GM21360 (cell line): ENCODE data around the gene PEX3.
A peak's percentile ranks its signal among the peaks of the same experiment; 100 is the strongest.

ENCODE experiments used
- ATAC-seq: cut with Tn5 transposase; IDR thresholded peaks from one replicate; pipeline ENCODE4 v1.9.1; 2021; ENCODE audit warnings: mild to moderate bottlenecking, moderate library complexity; ENCODE audit not compliant: unreplicated experiment

PEX3 gene, protein sequence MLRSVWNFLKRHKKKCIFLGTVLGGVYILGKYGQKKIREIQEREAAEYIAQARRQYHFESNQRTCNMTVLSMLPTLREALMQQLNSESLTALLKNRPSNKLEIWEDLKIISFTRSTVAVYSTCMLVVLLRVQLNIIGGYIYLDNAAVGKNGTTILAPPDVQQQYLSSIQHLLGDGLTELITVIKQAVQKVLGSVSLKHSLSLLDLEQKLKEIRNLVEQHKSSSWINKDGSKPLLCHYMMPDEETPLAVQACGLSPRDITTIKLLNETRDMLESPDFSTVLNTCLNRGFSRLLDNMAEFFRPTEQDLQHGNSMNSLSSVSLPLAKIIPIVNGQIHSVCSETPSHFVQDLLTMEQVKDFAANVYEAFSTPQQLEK

DNA sequence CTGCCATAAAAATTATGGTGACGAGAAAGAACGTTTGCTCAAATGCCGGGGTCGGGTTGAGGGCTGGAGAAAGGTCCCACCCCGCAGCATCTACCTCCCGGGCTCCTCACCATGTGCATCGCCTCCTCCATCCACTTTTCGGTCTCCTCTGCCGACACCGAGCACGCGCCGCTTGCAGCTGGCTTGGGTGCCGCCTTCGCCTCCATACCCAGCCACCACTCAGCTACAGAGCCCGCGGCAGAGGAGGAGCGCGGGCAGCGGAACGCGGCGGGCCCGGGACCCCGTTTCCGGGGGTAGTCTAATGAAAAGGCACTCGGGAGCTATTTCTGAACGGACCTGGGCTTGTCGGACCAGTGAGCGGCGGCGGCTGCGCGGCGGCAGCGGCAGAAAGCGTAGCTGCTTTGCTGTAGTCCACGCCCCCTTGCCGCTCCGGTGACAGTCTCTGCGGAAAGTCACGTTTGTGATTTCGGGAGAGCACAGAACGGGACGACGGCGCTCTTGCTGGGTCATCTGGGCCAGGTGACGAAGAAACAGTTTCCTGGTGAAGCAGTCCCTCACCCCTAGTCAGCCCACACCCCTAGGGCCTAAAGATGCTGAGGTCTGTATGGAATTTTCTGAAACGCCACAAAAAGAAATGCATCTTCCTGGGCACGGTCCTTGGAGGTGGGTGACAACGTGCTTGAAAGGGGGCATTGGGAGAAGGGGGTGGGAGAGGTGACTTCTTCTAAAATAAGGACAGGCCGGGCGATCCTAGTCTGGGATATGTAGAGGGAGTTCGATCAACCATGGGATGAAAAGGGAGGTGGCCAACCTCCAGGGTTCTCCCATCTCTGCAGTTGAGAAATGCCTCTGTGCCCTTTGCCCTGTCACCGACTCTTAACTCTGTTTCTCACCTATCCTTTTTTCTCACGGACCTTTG, at the start of gene PEX3, which contains the start of gene ADAT2:
Gene PEX3 (plus strand): TSS at position 353 of the 919 bp plus-strand sequence. CDS start 238 bp downstream, at position 591.
Gene ADAT2 (minus strand): TSS at position 243 of the 919 bp plus-strand sequence. CDS start 37 bp downstream, at position 206.
- ATAC-seq: peak; percentile 98

DNA sequence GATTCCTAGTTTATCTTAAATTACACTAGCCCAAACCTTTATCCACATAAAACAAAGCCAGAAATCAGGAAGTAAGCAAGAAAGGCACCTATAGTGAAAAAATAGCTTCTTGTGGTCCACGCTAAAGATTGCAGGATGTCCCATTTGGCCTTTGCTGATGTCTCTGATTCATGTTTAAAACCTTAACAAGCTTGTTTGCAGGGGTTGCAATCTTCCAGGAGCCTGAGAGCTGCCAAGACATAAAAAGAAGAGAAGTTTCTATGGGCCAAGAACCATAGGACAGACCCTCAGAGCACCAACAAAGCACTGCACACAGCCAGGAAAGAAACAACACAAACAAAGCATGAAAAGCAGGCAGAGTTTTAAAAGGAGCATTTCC, 49.5 kb upstream of the PEX3 start:
- ATAC-seq: no peak

DNA sequence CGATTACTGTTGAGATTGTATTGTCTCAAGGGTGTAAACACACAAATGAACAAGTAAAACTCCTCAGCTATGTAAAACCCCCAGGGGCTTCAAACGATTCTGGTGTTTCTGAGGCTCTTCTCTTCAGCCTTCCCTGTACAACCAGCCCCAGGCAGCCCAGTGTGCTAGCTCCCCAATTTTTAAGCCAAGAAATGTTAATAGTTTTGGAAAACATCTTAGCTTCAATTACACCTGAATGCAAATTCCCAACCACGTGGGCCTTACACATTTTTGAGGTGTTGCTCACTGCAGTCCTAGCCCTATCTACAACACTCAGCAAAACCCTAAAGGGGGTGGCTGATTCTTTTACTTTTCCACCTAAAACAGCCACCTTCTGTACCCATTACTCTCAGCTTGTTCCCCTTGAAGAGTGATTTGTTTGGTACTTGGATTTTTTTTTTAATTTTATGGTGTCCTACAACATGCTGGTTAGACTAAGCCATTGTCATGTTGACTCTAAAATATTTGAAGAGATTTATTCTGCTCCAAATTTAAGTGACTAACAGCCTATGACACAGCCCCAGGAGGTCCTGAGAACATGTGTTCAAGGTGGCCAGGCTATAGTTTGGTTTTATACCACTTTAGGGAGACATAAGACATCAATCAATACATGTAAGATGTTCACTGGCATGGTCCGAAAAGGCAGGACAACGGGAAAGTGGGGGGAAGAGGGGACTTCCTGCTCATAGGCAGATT, 48.8 kb upstream of the PEX3 start:
- no peak for ATAC-seq

DNA sequence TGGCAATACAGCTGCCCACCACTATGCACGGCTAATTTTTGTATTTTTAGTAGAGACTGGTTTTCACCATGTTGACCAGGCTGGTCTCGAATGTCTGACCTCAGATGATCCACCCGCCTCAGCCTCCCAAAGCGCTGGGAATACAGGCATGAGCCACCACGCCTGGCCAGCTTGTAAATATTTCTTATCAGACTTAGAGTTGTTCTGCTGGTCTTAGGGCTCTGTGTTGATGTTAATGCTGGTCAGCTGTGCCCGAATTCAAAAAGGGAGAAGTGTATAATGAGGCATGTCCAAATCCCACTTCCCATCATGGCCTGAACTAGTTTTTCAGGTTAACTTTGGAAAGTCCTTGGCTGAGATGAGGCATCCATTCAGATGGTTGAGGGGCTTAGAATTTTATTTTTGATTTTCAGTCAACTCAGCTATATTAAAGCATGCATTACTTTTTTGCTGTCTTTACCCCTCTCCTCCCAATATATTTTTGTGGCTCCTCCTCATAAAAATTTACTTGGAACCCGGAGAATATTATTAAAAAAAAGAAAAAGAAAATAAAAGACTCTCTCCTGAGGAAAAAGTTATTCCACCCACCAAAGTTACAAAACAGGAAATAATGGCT, 47.8 kb upstream of the PEX3 start:
- ATAC-seq: no peak

DNA sequence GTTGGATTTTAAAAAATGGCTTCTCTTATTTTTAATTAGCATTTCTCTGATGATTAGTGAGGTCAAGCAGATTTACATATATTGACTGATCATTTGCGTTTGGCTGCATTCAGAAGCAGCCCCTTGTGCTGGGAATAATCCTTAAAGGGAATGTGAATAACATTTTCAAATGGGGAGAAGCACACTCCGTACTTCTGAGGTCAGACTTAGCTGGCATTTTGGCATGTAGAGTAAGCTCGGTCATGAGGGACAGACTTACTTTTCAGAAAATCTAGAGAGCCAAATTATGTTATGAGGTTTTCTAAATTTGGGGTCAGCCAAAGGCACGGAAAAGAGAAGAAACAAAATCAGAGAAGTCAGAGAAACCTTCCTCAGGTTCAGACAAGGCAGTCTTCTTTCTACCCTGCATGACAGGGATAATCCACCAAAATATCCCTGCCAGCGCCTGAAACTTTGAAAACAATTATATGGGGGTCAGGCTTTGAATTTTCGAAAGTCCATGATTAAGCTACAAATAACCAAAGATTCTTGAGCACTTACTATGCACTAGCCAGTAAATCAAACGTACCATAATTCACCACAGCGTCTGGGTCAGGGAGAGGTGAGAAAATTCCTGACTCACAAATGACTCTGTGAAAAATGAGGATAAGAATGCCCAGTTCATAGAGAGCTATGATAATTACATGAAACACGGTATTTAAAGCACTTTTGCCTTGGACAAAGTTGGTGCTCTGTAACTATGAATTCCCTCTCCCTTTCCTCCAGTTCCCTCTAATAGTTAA, 45.0 kb upstream of the PEX3 start:
- ATAC-seq: no peak

DNA sequence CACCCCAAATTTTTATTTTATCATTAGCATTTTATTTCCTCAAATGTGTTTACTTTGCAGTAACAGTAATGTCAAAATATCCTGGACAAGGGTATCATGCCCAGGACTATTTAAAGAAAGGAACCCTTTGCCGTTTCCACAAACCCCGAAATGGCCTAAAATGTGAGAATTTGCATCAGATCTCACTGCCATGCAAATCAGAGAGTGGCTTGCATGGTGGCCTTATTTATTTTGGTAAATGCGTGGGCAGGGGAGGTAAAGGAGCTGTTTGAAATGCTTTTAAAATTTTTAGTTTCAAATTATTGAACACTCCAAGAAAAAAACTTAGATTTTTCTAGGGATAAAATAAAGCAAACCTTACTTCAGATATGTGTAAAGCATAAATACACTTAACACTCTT, 43.9 kb upstream of the PEX3 start:
- ATAC-seq: peak; percentile 53

DNA sequence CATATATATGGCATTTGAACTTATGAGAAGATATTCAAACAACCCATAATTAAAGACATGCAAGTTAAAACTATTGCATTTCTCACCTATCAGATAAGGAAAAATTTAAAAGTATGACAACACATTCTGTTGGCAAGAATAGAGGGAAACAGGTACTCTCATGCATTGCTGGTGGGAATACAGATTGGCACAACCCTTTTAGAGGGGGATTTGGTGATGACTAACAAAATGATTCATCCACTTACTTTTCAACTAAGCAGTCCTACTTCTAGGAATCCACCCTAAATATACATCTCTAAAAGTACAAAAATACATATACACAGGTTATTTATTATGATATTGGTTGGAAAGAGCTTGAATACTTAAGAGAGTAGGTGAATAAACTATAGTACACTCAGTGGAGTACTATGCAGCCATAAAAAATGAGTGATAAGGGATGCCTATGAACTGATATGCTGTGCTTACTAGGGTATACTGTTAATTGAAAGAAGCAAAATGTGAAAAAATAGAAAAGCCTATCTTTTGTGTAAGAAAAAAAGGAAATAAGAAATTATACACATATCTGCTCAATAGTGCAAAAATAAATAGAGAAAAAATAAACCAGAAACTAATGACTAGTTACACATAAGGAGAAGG, 42.3 kb upstream of the PEX3 start:
- ATAC-seq: no peak

DNA sequence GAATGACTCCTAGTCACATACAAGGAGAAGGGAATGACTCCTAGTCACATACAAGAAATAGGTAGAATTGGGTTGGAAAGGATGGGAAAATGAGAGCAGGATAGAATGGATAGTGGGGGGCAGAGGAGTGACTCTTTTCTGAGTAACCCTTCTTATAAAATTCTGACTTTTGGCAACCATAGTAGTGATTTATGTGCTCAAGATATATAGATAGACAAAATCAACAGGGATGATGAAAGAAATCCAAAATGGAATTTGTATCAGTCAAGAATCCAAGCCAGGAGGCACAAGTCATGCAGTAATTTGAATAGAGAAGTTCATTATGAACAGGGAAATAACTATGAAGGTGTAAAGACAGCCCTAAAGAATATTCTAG, 41.8 kb upstream of the PEX3 start:
- no peak for ATAC-seq

DNA sequence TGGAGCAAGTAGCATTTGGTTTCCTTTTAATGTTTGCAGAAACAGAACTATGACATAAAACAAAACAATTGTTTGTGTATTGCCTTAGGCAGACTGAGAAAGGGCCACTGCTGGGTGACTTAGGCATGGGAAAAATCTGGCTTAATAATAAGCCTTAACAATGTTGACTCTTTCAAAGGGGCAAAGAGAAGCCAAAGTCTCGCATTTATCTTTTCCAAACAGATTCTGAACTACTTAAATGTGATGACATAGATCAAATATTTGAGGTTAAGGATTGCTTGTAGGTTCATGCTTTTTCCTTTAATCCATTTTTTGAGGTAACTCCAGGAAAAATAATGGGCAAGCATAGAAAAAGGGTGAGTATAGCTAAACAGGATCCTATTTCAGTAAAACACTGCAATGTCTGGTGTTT, 39.7 kb upstream of the PEX3 start:
- no peak for ATAC-seq

DNA sequence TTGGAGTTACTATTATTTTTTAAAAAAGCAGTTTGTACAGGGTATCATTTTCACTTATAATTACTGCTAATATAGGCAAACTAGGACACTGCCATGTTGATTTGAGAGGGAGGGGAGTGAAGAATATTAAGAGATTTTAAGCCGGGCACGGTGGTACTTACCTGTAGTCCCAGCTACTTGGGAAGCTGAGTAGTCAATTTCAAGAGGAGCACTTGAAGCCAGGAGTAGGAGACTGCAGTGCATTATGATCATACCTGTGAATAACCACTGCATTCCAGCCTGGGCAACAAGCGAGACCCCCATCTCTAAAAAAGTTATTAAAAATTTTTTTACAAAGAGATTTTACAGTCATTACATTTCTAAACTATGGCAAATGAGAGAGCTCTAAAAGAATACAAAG, 35.8 kb upstream of the PEX3 start:
- ATAC-seq: no peak

DNA sequence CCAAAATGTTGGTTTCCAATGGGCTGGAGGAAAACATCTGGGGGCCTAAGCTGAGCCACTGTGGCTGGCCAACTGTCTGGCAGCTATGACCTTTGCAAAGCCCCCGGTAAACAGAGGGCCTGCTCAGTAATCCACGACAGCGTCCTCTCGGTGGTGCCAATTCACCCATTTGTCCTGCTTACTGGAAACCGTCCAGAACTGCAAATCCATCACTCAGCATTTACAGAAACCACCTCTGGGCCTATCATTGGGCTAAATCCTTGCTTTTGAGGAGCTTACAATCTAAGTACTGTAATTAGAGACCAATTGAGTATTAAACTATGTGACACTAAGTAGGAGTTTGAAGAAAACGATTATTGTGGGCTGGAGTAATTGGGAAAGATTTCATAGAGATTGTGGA, 31.1 kb upstream of the PEX3 start:
- ATAC-seq: no peak

DNA sequence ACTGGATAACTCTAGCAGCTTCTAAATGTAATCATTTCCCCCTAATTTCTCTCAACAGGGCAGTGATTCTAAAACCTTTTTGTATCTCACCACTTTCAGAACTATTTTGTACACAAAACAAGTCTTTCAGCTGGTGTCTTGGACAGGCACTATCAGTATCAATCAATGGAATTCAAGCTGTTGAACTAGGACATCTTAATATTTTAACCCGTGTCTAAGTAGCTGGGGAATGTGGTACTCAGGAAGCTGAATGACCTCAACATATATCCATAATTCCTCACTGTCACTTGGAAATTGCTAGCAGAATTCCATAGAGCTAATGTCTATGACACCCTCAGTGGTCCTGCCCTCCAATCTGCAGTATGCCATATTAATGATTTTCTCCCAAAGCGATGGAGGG, 24.6 kb upstream of the PEX3 start:
- ATAC-seq: no peak

DNA sequence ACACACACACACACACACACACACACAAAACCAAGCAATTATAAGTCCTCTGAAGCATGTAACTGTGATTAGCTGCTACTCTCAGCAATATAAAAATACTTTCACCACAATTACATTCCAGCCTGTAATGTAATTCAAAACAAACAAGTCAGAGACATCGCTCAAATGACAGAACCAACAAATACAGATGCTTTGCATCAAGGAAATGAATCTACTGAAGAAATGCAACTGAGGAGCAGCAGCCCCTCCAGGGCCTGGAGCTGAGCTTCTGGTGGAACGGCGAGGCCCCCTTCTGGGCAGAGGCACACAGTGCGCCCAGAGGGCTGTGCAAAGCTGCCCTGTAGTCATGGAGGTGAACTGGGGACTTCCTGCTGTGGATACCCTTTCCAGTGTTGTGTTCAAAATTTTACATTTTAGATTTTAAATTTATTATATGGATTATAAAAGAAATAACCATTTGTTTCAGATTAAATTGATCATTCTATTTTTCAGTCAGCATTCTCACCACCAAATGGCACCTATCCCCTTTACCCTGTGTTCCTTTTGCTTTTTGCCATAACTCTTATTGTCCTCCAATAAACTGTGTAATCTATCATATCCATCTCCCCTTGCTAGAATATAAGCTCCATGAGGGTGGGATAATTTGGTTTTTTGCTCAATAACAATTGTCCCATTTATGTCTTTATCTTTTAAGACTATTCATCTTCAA, 23.3 kb upstream of the PEX3 start:
- ATAC-seq: peak; percentile 100

DNA sequence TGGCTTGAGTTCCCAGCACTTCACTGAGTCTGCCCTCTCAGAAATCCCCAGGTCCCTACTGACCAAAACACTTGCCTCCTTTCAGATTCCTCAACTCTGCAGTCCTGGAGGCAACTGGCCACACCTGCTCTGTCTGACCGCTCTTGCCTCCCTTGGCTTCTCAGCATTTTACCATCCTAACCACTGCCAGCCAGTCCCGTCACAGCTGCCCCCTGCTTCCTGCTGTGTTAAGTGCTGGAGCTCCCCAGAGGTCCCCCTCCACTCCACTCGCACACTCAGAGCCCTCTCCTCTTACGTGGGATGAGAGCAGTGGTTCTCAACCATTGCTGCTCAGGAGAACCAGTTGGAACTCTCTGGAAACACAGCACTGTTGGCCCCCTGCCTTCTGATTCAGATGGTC, 20.6 kb upstream of the PEX3 start:
- ATAC-seq: no peak

DNA sequence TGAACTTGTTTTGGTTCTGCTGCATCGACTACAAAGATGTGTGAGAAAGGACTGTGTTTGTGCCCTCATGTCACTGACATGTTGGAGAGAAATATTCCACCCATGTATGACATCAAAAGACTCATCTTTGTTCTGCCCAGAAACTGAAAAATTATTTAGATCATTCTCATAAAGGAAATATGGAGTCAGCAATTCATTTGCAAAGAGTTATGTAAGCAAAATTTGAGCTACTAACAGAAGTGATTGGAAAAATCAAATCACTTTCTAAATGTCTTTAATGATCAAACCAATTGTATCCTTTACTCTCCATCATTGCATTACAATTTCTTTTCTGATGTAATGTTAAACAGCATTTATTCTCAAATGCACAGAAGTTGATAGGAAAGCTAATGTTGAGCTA, 19.4 kb upstream of the PEX3 start:
- no peak for ATAC-seq

DNA sequence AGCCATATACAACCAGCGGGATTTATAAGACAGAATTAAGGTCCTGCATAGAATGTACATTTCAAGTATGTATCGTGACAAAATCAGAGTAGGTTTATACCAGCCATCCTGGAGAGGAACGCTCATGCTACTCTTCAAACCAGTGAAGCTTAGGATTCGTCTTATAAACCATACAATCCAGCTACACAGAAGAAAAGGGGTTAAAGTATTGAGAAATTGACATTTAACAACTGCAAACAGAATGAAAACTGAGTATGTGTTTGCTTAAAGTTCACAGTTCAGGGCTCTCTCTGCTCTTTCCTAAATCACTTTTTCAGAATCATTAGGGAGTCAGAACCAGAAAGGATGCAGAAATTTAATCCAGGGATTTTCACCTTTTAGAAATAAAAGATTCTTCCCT, 18.0 kb upstream of the PEX3 start:
- ATAC-seq: no peak

DNA sequence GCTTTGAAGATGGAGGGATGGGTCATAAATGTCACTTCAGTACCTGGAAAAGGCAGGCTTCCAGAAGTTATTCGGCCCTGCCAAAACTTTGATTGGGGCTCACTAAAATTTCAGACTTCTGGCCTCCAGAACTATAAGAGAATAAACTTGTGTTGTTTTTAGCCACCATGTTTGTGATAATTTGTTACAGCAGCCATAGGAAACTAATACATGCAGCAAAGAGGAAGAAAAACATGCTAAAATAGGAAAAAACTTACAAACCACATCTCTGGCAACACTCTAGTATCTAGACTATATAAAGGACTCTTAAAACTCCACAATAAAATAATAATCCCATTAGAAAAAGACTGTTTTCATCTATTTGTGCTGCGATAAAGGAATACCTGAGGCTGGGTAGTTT, 9.6 kb upstream of the PEX3 start:
- ATAC-seq: no peak

DNA sequence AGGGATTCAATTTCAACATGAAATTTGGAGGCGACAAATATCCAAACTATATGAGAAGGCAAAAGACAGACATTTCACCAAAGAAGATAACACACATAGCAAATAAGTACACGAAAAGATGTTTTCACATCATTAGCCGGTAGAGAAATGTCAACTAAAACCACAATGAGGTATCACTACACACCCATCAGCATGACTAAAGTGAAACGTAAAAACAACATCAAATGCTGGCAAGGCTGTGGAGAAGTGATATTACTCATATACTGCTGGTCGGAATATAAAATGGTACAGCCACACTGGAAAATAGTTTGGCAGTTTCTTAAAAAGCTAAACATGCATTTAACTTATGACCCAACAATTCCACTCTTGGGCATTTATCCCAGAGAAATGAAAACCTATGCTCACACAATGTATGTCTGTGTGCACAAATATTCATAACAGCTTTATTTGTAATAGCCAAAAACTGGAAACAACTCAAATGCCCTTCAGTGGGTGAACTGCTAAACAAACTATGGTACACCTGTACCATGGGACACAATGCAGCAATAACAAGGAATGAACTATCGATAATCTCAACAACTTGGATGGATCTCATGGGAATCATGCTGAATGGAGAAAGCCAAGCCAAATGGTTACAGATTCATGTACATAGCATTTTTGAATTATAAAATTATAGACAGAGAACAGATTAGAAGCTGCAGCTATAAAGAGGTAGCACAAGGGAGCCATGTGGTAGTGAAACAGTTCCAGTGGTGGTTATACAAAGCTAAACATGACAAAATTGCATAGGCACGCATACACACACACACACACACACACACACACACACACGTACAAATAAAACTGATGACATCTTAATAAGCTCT, 8.7 kb upstream of the PEX3 start:
- no peak for ATAC-seq
